ENCODE data around the gene PLAA.

DNA sequence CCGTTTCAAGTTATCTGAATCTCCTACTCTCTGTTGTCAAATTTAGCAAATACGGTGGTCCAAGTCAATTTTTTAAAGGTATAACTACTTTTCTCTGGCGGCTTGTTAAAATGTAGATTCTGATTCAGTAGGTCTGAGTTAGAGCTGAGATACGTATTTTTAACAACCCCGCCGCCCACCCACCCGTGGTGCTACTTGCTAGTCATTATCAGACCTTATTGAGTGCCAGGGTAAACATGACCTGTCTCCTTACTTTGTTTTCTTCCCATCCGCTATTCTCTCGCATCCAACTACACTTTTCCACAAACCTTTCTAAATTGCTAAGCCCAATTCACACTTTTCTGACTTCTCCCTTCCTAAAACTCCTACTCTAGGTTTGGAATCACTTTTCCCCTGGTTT lies 694 bp upstream of the PLAA start:
- TF ChIP-seq, protein P1, sequence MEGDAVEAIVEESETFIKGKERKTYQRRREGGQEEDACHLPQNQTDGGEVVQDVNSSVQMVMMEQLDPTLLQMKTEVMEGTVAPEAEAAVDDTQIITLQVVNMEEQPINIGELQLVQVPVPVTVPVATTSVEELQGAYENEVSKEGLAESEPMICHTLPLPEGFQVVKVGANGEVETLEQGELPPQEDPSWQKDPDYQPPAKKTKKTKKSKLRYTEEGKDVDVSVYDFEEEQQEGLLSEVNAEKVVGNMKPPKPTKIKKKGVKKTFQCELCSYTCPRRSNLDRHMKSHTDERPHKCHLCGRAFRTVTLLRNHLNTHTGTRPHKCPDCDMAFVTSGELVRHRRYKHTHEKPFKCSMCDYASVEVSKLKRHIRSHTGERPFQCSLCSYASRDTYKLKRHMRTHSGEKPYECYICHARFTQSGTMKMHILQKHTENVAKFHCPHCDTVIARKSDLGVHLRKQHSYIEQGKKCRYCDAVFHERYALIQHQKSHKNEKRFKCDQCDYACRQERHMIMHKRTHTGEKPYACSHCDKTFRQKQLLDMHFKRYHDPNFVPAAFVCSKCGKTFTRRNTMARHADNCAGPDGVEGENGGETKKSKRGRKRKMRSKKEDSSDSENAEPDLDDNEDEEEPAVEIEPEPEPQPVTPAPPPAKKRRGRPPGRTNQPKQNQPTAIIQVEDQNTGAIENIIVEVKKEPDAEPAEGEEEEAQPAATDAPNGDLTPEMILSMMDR (IDR thresholded peaks at IDR 0.05; ENCODE audit: insufficient read depth, low read depth, low read length): no peak
- TF ChIP-seq EZH2 (IDR thresholded peaks at IDR 0.05; ENCODE audit: insufficient read depth, low read length): no peak
